ENCODE measurements around the gene MACROH2A1.

Gene MACROH2A1

DNA sequence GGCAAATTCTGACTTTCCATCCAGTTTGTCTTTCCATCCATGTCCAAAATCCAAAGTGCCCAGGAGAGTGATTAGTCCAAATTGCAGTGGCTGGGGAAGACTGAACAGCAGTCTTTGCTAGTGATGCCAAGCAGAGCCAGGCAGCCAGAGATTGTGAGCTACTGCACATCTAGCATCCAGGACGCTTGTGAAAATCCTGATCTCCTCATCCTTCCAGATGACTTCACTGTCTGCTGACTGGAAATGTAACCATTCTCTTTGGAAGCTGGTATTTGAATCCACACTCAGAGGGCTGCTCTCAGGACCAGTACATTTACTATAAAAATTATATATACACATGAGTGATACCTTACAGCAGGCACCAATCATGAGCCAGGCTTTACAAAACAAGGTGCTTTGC is 49.6 kb downstream of the MACROH2A1 start:
- no peak for DNase-seq

DNA sequence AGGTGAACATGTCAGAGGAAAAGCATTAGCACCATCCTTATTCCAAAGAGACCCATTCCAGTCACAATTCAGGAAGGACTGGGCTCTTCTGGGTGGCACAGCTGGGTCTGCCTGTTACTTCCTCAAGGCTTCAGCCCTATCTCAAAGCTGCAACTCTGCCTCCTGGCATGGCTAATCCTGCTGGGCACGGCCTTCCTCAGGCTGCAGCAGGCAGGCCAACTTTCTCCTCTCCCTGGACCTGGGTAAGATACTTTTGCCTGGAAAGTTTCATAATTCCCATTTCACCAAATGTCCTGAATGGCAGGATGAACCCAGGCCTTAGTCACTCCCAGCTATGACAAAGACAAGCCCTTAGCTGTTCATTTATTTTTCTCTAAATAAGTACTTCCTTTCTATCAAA is 50.1 kb downstream of the MACROH2A1 start:
- no peak for DNase-seq

DNA sequence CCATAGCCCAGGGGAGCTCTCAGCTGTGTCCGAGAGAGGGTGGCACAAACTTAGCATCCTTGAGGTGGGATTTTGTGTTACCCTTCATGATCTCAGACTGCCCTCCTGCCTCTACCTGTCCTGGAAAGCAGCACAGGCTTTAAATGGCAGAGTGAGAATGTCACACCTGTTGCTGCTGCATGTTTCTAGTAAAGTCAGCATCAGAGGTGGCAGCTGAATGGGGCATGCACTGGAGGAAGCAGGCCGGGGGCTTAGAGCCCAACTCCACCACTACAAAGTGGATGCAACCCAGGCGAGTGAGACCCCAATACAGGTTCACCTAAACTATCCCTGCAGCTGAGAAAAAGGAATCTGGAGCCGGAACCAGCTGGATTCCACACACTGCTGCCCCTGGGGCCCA is 51.6 kb downstream of the MACROH2A1 start:
- no peak for DNase-seq

- DNase-seq, result no peak
Observed at GRCh38 chr5:135345956-135346731, 52.9 kb downstream of the MACROH2A1 start.

DNA sequence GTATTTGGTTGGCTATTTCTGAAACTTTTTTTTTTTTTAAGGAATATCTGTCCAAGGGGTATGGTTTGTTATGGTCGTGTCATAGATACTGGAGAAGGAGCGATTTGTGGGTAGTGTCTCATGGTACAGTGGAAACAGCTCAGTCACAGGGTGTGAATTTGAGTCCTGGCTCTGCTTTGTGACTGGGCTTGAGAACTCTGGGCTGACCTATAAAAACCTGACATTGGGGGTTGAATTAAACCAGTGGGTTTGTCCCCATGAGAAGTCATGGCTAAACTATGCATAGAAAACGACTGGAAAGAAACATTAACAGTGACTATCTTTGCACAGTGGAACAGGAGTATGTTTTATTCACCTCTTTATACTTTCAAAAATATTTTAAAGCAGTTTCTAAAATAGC is 54.7 kb downstream of the MACROH2A1 start:
- no peak for DNase-seq

DNA sequence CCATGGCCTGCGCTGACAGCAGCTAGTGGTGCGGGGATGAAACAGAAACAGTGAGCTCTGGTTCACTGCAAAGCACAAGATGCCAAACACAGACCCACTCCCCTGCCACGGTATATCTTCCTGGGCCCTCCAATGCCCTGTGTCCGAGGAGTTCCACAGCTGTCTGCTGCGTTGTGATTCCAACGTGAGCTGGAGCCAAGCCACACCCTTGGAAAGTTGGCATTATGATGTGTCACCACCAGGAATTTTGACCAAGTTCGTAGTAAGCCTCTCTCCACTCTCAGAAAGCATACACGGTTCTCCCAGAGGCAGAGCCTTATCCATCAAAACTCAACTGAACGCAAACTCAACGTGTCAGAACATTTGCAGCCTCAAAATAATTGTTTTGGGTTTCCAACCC is 55.6 kb downstream of the MACROH2A1 start:
- no peak for DNase-seq

DNA sequence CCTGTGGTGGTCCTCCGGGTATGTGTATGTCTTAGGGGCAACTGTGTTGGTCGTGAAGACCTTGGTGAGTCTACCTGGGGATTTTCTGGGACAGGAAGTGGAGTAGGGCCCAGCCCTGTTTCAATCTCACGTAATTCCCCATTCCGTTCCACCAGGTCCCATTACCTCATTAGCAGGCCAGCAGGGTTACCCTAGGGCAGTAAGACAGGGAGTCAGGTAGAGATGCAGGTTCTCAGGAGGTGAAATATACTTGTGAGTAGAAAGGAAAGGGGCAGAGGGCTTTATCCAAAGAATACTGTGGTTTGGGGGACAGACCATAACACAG is 56.5 kb downstream of the MACROH2A1 start:
- DNase-seq, result no peak

GRCh38 chr5:135341696-135342550 is 57.1 kb downstream of the MACROH2A1 start:
- no peak for DNase-seq

DNA sequence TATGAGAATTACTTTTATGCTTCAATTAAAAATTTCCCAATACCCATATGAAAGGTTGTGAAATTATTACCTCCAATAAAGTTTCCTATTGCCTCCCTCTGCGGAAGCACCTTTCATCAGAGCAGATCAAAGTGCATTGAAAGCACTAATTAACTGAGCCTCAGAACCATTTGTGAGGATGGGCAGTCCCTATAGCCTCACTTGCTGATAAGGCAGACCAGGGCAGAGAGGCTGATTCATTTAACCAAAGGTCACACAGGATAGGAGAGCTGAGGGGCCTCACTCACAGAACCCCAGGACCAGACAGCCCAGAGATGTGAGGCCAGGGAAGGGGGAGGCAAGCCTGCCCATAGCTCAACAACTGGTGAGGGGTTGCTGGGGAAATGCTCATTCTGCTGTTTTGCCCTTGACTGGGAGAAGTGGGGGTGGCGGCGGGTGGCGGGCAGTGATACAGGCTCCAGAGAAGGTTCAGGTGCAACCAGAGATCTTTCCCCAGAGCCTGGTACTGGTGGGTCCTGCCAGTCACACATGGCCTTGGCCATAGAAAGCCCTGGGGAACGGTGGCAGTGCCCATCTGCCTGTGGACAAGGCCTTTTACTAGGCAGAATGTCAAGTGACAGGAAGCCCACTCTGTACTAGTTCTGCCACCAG is 57.9 kb downstream of the MACROH2A1 start:
- no peak for DNase-seq

- no peak for DNase-seq
Observed at GRCh38 chr5:135340568-135340967, 58.5 kb downstream of the MACROH2A1 start.

- DNase-seq, result no peak
Observed at GRCh38 chr5:135339623-135340022, 59.4 kb downstream of the MACROH2A1 start.

DNA sequence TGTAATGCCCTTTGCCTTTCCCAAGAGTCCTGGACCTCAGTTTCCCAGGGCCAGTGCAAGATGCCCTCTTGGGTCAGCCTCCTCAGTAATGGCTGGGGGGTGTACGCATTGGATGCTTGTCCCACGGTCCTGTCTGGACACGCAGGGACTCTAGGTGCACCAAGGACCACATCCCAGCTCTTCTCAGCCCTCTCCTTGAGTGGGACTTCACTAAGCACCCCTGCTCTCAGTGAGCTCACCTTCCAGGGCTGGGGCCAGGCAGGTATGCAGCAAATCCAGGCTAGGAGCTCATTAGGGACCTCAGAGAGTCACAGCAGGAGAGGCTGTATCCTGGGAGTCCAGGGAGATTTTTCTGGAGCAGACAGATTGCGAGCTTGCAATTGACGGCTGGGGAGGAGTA is 59.8 kb downstream of the MACROH2A1 start:
- DNase-seq, result no peak

DNA sequence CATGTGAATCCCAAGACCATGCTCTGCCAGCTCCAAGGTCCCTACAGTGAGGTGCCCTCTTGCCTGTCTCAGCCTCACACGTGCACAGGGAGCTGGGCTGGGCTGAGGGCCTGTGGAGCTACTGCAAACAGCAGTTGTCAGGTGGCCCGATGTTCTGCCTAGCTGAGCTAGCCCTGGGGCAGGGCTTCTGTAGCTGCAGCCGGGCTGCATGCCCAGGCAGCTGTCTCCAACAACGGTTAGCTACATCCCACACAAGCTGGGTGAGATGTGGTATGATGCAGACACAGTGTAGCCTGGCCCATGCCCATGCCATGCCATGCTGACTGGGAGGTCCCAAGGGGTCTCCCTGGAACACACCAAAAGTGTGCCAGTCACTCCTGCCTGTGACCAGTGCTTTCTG is 62.0 kb downstream of the MACROH2A1 start:
- no peak for DNase-seq

DNA sequence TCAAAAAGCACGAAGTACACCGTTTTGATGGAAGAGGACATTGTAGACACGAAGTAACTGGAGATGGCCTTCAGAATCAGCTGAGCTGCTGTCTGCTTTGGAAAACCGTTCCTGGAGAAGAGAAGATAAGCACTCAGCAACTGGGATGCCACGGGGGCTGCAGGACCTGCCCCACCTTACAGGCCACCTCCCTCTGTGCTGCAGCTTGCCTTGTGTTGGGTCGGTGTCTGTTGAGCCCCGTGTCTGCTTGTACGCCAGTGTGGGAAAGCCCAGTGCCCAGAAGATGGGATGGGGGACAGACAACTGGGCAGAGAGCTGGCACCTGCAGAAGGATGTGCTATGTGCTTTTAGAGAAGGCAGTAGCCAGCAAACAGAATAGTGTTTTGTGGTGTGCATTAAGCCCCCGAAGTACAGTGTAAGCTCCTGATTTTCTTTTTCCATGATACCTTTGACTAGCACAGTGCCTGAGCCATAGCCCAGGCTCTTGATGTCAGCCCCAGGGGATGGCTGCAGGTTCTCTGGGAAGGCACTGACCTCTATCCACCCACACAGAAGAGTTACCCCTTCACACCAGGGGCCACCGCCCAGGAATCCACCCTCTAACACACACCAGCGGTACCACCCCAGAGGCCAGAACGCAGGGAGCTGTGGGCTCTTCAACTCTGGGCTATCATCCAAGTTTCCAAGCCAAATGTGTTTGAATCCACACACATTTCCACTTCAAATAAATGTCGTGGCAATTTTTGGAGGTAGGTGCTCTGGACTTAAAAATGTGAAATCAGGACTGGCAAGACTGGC is 63.8 kb downstream of the MACROH2A1 start:
- no peak for DNase-seq

DNA sequence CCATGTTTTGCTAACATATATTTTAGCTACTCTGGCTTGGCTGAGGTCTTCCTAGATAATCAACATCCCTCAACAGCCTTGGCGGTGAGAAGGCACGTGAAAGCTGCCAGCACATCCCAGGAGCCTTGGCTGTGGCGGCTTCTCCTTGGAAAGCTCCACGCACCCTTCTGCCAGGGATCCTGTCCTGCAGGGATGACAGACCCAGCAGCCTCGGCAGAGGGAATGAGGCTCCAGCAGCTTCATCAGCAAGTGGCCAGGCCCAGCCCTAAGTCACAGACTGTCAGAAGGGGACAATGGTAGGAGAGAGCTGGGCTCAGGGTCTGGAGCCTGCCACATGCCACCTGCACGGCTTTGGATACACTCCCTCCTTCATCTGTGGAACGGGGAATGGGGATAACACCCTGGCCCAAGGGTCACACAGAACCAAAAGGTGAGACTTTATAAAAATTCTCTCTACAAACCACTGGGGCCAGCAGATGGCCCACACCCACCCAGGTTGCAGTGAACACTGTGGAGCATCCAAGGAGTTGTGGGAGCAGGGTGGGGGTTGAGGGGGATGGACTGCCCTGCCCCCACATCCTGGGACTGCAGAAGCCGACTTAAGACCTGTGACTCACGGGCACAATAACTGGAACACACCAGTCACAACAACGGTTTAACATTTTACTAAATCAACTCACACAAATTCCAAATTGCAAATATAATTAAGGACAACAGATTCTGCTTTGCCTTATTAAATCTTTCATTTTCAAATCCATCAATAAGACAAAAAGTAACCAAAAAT is 65.1 kb downstream of the MACROH2A1 start:
- DNase-seq, result no peak

DNA sequence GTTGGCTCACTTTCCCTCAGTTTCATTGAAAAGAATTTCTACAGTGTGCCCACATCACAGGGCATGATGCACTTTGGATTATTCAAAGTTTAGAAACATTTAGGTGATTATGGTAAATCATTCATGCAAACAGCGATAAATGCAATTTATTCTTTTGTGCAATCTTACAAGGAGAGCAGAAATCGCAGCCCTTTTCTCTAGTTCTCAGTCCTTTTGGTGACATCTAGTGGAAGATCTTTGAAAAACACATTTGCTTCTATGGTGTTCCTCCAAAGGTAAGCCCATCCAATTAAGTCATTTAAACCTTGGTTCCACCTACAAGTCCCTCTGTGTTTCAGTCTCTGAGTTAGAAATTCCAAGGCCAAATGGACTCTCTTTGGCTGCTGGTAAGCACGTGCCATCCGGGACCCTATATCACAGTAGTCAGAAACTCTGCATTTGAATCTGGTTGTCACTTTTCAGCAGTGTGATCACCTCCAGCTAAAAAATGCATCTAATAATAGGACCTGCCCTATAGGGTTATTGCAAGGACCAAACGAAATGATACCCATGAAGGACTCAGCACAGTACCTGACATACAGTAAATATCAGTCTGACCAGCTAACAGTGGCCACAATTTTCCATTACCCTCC is 66.4 kb downstream of the MACROH2A1 start:
- DNase-seq, result no peak

DNA sequence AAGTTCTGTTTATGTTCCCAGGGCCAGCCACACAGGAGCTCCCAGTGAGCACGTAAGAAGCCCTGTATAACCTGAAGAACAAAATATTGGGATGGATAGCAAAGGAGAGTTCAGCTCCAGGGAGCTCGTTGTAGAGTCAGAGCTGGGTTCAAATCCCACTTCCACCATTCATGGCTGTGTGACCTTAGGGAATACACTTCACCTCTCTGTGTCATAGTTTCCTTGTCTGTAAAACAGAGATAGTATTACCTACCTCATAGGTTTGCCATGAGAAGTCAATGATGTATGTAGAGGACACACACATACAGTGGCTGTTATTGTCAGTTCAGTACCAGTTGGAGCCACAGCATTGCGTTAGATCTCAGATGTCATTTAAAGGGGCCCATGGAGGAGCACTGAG is 67.4 kb downstream of the MACROH2A1 start:
- DNase-seq, result no peak

GRCh38 chr5:135330798-135331096 is 68.3 kb downstream of the MACROH2A1 start:
- DNase-seq, result no peak

GRCh38 chr5:135329913-135330797 is 68.9 kb downstream of the MACROH2A1 start:
- no peak for DNase-seq

GRCh38 chr5:135329066-135329912 is 69.7 kb downstream of the MACROH2A1 start:
- DNase-seq, result no peak
